Measurements from ENCODE around the gene PCSK6.

DNA sequence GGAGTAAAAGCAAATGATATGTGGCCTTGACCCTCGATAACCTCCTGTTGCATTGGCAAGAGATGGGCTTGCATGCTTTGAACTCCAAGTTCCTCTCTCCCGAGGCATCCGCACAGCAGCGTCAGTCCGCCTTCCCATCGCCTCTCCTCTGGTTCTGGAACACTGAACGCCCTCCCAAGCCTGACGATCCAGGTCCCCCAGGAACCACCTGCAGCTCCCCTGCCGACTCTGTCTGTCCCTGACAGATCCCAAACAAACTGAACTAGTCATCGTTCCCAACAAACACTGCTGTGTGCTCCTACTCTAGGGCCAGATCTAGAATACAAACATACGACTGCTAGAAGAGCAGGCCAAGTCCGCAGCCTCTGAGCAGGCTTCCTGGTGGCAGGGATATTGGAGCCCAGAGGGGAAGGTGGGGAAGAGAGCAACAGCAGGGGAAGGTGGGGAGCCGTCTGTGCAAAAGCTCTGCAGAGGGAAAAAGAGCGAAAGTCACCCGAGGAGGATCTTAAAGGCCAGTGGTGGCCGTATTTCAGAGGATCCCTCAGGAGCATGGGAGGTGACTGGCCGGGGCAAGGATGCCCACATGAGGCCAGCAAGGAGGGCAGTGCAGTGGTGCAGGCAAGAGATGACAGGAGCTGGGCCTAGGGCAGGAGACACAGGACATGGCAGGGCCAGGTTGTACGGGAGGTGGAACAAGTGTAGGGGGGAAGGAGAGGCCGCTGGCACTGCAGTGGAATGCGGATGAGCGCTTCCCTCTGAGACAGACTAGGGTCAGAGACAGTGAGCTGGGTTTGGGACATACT is 50.8 kb downstream of the PCSK6 start:
- TF ChIP-seq RARB (CRISPR knock-in tag; IDR thresholded peaks at IDR 0.05), result no peak
- no peak for TF ChIP-seq ZNF8 (CRISPR knock-in tag; IDR thresholded peaks at IDR 0.05)
- TF ChIP-seq PPARA (CRISPR knock-in tag; IDR thresholded peaks at IDR 0.05; ENCODE audit: borderline replicate concordance), result no peak
- no peak for TF ChIP-seq ARNTL (CRISPR knock-in tag; IDR thresholded peaks at IDR 0.05; ENCODE audit: borderline replicate concordance, low read depth)
- TF ChIP-seq ESRRG (CRISPR knock-in tag; IDR thresholded peaks at IDR 0.05), result no peak
- TF ChIP-seq TSHZ2 (CRISPR knock-in tag; IDR thresholded peaks at IDR 0.05), result no peak
- TF ChIP-seq, protein P1, sequence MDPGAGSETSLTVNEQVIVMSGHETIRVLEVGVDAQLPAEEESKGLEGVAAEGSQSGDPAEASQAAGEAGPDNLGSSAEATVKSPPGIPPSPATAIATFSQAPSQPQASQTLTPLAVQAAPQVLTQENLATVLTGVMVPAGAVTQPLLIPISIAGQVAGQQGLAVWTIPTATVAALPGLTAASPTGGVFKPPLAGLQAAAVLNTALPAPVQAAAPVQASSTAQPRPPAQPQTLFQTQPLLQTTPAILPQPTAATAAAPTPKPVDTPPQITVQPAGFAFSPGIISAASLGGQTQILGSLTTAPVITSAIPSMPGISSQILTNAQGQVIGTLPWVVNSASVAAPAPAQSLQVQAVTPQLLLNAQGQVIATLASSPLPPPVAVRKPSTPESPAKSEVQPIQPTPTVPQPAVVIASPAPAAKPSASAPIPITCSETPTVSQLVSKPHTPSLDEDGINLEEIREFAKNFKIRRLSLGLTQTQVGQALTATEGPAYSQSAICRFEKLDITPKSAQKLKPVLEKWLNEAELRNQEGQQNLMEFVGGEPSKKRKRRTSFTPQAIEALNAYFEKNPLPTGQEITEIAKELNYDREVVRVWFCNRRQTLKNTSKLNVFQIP (CRISPR knock-in tag; IDR thresholded peaks at IDR 0.05; ENCODE audit: borderline replicate concordance, low read depth), result no peak
- TF ChIP-seq CSDC2 (CRISPR knock-in tag; IDR thresholded peaks at IDR 0.05), result no peak
- no peak for TF ChIP-seq CREB5 (CRISPR knock-in tag; IDR thresholded peaks at IDR 0.05; ENCODE audit: low read depth)
- TF ChIP-seq ZNF565 (CRISPR knock-in tag; conservative IDR thresholded peaks at IDR 0.05; ENCODE audit: low read depth), result no peak
- no peak for TF ChIP-seq ZFP3 (CRISPR knock-in tag; IDR thresholded peaks at IDR 0.05)
- no peak for TF ChIP-seq PATZ1 (CRISPR knock-in tag; IDR thresholded peaks at IDR 0.05; ENCODE audit: borderline replicate concordance)
- no peak for TF ChIP-seq CSRNP3 (CRISPR knock-in tag; IDR thresholded peaks at IDR 0.05)
- TF ChIP-seq ZFP30 (CRISPR knock-in tag; IDR thresholded peaks at IDR 0.05), result no peak

Measured in SK-N-SH treated with all-trans-retinoic acid at 6 μM for 48 hours (cell line).